ENCODE data around the gene MIP. TPM values are rescaled to one million over a fixed set of nuclear protein-coding genes. Genes with fewer than 3 reads are reported as not detected.

MIP gene
- total and polyA plus RNA-seq, 2 of the 13 experiments (the other 11 are each of a cell fraction or from before 2014, with no cell fraction given) = not detected

GRCh38 chr12:56488041-56488955, 33.8 kb upstream of the MIP start, which contains the start of gene GLS2 (continued):
- TF ChIP-seq ZNF407 (CRISPR knock-in tag; IDR thresholded peaks at IDR 0.05; ENCODE audit: not compliant biosample characterization) (no peak), BCL3 (CRISPR knock-in tag; IDR thresholded peaks at IDR 0.05) (peak; percentile 44; the same call in 1 of the 2 replicates), ZNF101 (CRISPR knock-in tag; IDR thresholded peaks at IDR 0.05; ENCODE audit: borderline replicate concordance, low read depth) (0 out of 2 replicates have a peak, but pooled peaks have one; percentile 35), ATM (IDR thresholded peaks at IDR 0.05; ENCODE audit: borderline replicate concordance) (no peak), HDAC1 (CRISPR knock-in tag; IDR thresholded peaks at IDR 0.05) (0 out of 2 replicates have a peak, but pooled peaks have one; percentile 47), THYN1 (CRISPR knock-in tag; IDR thresholded peaks at IDR 0.05; ENCODE audit: borderline replicate concordance, low read depth) (no peak), ZNF484 (CRISPR knock-in tag; IDR thresholded peaks at IDR 0.05; ENCODE audit: borderline replicate concordance, low read depth) (no peak), RARG (CRISPR knock-in tag; IDR thresholded peaks at IDR 0.05; ENCODE audit: low read depth) (no peak), AGO1 (IDR thresholded peaks at IDR 0.05; ENCODE audit: low read depth, low read length, poor library complexity, severe bottlenecking) (no peak), ZNF44 (CRISPR knock-in tag; IDR thresholded peaks at IDR 0.05) (no peak), HMGA1 (CRISPR knock-in tag; conservative IDR thresholded peaks at IDR 0.05) (no peak), ZNF383 (CRISPR knock-in tag; IDR thresholded peaks at IDR 0.05; ENCODE audit: borderline replicate concordance) (no peak), TFDP1 (CRISPR knock-in tag; IDR thresholded peaks at IDR 0.05; ENCODE audit: borderline replicate concordance) (peak; percentile 99), KDM5A (IDR thresholded peaks at IDR 0.05; ENCODE audit: borderline replicate concordance, low read length) (no peak; the same call in 1 of the 2 replicates)
- TF ChIP-seq, protein P1, sequence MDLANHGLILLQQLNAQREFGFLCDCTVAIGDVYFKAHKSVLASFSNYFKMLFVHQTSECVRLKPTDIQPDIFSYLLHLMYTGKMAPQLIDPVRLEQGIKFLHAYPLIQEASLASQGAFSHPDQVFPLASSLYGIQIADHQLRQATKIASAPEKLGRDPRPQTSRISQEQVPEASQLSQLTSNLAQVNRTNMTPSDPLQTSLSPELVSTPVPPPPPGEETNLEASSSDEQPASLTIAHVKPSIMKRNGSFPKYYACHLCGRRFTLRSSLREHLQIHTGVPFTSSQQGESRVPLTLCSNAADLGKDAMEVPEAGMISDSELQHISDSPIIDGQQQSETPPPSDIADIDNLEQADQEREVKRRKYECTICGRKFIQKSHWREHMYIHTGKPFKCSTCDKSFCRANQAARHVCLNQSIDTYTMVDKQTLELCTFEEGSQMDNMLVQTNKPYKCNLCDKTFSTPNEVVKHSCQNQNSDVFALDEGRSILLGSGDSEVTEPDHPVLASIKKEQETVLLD (CRISPR knock-in tag; IDR thresholded peaks at IDR 0.05; ENCODE audit: low read depth) = peak; percentile 45; the same call in 1 of the 2 replicates

Data from HepG2 (cell line).